IPS-NIHi11 (cell line): ENCODE data around the gene TRABD.
"Not testable (repeated sequence)": the region's sequence is repeated elsewhere in the genome, so short reads cannot be mapped to it uniquely, and the experiment has no call there.

Source experiments
- DNase-seq: peaks from one replicate; pipeline ENCODE4 v3.0.0; 2012; ENCODE audit warnings: mixed read lengths, low spot score

The TRABD gene

DNA sequence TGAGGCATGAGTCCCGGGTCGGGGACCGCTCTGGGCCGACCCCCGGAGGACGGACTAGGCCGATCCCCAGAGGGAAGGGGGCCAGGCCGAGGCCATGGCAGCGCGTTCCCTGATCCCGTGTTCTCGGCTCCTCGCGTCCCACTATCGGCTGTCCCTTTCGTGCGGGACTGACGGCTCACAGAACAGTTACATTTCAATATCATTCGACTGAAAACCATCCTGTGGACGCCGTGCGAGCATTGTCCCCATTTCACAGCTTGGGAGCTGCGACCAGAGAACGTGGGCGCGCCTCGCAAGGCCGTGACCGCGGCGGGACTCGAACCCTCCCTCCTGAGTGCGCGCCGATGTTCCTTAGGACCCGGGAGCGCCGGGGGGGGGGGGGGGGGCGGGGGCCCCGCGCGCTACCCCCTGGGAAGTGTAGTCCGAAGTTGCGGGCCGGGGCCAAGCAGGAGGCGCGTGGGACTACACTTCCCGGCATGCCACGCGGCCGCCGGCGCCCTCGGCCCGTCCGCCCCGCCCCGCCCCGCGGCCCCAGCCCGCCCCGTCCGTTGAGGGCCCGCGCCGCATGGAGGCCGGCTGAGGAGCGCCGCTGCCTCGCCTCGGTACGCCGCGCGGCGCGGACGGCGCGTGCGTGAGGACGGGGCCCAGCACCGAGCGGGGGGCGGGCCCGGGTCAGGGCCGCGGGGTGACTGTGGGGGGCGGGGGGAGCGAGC, at the start of gene TRABD:
TSS of gene TRABD (plus strand) at position 539 of the 713 bp plus-strand sequence. CDS start 7,148 bp downstream, outside the sequence.
- peak; percentile 98 for DNase-seq

- DNase-seq = no peak
These were observed 49.1 kb upstream of the TRABD start for GRCh38 chr22:50136581-50137015.

- not testable (repeated sequence) for DNase-seq
These were observed 48.4 kb upstream of the TRABD start for GRCh38 chr22:50137277-50137676.

GRCh38 chr22:50138041-50138440, 47.7 kb upstream of the TRABD start:
- DNase-seq = no peak

DNA sequence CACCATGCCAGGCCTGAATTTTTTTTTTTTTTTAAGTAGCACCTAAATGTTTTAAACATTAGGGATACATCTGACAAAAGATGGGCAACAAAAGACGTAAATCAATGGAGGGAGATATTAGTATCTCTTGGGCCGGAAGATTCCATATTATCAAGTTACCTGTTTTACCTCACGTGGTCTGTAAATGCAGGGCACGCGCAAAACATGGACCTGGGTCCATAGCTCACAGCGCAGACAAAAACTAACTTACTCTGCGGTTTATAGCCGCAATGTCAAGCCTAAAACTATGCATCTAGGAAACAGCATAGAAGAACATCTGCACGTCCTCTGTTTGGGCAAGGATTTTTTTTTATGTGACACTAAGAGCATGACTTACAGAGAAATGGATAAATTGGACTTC, 46.7 kb upstream of the TRABD start:
- no peak for DNase-seq

GRCh38 chr22:50139843-50140415, 45.8 kb upstream of the TRABD start:
- DNase-seq = peak; percentile 6

DNA sequence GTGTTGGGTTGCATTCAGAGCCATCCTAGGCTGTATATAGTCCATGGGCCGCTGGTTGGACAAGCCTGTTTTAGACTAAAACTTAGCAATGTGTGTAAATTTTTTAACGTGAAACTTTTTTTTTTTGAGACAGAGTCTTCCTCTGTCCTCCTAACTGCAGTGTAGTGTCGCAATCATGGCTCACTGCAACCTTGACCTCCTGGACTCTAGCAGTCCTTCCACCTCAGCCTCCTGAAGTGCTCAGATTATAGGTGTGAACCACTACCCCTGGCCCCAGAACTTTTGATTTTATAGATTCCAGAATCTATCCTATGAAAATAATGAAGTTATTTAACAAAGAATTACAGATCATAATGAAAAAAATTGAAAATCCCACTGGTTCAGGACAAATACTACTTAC, 45.1 kb upstream of the TRABD start:
- DNase-seq = no peak

DNA sequence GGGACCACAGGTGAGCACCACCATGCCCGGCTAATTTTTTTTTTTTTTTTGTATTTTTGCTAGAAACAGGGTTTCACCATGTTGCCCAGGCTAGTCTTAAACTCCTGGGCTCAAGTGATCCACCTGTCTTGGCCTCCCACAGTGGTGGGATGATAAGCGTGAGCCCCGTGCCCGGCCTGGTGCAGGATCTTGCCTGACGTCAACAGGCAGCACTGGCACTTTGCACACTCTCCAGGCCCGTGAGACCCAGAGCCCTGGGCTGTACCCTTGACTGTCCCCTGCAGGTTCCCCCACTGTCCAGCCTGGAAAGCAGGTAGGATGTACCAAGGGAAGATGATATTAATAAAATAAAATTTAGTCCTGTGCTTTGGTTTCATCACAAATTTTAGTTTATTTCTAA, 44.3 kb upstream of the TRABD start:
- peak; percentile 3 for DNase-seq

DNA sequence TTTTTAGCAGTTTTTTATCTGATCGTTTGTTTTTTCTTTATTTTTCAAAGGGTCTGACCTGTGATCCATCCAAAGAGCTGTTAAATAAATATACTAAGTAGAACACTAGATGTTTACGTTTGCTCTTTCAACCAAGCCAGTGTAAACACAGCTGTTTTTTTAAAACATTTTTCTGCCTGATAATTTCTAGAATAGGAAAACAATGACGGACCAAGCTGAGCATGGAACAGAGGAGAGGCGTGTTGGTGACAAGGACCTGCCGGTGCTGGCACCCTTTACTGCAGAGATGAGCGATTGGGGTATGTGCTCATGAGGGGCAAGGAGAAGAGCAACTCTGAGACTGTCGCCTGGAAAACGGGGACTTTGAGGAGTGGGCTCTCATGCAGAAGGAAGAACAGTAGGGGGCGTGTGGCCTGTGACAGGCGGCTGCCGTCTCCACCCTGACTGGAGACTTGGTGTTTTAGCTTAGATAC, 43.8 kb upstream of the TRABD start:
- DNase-seq = peak; percentile 64

- no peak for DNase-seq
These were observed 42.6 kb upstream of the TRABD start for GRCh38 chr22:50143096-50143495.

DNA sequence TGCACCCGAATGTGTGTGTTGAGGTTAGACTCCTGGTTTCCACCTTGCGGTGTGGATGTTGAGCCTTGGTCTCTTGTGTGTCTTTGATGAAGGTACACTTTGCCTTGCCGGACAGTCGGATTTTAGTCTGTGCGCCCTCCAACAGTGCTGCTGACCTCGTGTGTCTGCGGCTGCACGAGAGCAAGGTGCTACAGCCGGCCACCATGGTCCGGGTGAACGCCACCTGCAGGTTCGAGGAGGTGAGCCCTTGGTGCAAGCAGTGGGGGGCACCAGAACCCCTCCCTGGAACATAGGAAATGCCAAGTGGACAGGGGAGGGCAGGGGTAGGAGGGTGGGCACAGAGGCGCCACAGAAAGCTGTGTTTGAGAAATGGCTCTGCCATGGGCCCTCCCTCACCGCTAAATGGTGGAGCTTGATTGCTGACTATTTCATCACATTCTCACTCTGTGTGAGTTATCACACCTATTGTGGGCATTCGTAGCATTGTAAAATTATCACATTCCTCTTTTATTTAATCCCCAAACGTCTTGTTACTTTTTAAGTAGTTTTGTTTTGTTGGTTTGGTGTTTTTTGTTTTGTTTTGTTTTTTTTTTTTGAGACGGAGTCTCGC, 41.6 kb upstream of the TRABD start:
- peak; percentile 20 for DNase-seq

DNA sequence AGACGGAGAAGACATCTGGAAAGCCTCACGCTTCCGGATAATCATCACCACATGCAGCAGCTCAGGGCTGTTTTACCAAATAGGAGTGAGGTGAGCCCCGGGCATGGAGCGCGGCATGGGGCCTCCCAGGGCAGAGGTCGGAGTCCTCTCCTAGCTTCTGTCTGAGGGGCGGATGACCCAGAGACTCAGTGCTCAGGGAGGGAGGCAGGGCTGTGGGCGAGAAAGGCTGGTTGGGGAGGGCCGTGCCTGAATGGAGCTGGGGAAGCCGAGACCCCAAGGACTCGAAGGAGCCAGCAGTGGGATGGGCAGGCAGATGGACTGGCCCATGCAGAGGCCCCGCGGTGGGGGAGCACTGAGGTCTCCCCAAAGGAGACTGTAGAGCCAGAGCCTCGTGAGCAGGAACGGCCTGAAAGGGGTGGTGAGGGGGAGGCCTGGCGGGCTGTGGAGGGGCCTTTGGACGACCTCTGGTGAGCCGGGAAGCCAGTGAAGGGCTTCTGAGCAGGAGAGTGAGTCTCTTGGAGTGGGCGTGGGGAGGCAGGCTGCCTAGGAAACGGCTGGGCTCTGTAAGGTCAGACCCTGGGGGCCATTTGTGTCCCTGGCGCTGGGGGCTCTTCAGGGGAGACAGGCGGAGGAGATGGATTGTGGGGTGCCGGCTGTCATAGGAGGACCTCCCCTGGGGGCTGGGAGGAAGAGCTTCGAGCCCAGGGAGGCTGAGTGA, 39.8 kb upstream of the TRABD start:
- no peak for DNase-seq

GRCh38 chr22:50146439-50147238, 39.1 kb upstream of the TRABD start:
- DNase-seq = no peak

GRCh38 chr22:50147258-50148165, 38.2 kb upstream of the TRABD start:
- DNase-seq = not testable (repeated sequence)

- DNase-seq = peak; percentile 4
These were observed 37.6 kb upstream of the TRABD start for GRCh38 chr22:50148166-50148500.

DNA sequence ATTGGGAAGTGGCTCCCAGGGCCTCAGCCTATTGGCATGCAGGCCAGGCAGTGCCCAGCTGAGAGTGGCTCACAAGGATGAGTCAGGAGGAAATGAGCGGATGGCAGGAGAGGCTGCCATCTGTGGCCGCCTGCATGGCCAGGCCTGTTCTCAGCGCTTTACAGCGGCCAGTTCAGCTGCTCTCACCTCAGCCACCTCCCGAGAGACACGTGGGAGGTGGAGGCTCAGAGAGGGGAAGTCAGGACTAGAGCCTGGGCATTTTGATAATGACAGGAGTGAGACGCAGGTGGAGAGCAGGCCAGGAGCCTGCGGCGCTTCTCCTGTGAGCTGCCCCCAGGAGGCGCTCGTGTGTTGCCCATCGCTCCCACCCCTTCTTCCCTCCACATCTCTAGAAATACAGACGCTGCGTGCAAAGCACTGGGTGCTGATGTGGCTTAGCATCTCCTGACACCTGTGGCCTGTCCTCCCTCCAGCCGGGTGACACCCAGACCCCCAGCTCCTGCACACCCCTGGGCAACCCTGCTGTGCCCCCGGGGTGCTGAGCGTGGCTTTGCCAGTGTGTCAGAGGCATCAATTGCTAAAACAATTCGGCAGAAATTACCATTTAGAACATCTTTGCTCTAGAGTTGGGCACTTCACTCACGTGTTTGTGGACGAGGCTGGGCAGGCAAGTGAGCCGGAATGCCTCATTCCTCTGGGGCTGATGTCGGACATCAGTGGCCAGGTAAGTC, 36.6 kb upstream of the TRABD start:
- peak; percentile 93 for DNase-seq

- no peak for DNase-seq
These were observed 35.3 kb upstream of the TRABD start for GRCh38 chr22:50150161-50151129.

DNA sequence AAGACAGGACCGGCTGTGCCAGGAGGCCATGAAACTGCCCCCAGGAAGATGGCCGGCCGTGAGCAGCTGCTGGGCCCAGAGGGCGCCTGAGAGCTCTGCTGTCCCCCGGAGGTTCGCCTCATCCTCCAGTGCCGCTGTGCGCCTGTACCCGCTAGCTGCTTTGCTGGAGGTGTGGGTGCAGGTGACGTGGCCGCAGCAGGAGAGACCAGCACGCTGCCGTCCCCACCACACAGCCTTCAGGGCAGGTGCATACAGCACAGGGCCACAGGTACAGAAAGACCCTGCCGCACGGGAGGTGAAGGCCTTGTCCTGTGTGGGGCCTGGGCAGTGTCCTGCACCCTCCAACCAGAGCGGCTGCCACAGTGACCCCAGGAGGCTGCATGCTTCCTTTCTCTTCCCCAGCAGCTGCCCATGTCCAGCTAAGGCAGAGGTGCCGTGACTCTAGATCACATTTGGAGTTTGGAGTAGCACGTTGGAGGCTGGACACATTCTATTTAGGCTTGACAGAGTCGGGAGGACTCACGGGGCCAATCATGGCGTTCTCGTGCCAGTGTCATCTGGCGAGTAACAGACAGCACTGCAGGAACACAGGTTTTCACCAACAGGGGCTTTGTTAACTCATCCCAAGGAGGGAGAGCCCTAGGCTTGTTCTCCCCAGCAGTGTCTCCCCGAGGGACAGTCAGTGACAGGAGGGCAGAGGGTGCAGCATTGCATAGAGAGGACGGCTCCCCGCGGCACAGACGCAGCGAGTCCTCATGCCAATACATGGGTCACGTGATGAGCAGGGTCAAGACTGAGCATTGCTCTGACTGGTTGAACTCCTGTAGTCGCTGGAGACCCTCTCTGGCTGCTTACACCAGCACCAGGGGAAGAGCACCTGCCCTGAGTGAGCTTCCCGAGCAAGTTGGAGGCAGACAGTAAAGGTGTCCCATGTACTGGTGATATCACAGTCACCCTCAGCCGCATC, 33.9 kb upstream of the TRABD start:
- peak; percentile 64 for DNase-seq
